Activated naive CD8-positive, alpha-beta T cell treated with anti-CD3 and anti-CD28 coated beads, Interleukin-2, amount 10 ng/mL, durations not matched to agents 7 days and 5 days (primary cell): ENCODE data around the gene MALT1. TPM values are rescaled to one million over a fixed set of nuclear protein-coding genes. Genes with fewer than 3 reads are reported as not detected.
A peak's percentile ranks its signal among the peaks of the same experiment; 100 is the strongest.

Experiments
- ATAC-seq: fragments of 150-1000 bp; cut with Tn5 transposase; one replicate; pipeline ENCODE4 v1.10.0; 2021; ENCODE audit warnings: low read depth, moderate library complexity
- POLR2A ChIA-PET: fragments of 350-600 bp; sonication (Branson Sonifier 250); formaldehyde crosslinking; loops from one replicate; lab custom pipeline; 2021; ENCODE audit warnings: antibody characterized with exemption; lab: Charles Lee
- DNase-seq: peaks from one replicate; pipeline ENCODE4 v3.0.0; 2021
- H3K27ac Mint-ChIP-seq: one replicate; pipeline ENCODE4 v1.8.0; 2022; ENCODE audit warnings: mild to moderate bottlenecking, mixed read lengths
- H3K27me3 Mint-ChIP-seq: one replicate; pipeline ENCODE4 v1.8.0; 2022; ENCODE audit warnings: mild to moderate bottlenecking, moderate library complexity, mixed read lengths
- H3K36me3 Mint-ChIP-seq: one replicate; pipeline ENCODE4 v1.8.0; 2021; ENCODE audit warnings: mild to moderate bottlenecking, mixed read lengths
- H3K4me1 Mint-ChIP-seq: one replicate; pipeline ENCODE4 v1.8.0; 2021; ENCODE audit warnings: mixed read lengths
- H3K4me3 Mint-ChIP-seq: one replicate; pipeline ENCODE4 v1.8.0; 2022; ENCODE audit warnings: mild to moderate bottlenecking, moderate library complexity, mixed read lengths
- H3K9me3 Mint-ChIP-seq: one replicate; pipeline ENCODE4 v1.8.0; 2021; ENCODE audit warnings: mixed read lengths
- total RNA-seq, 2 experiments: library from RNA; stranded (reverse); gene quantifications; one replicate each; pipeline ENCODE4 v1.2.3, GENCODE V29; 2021

Gene MALT1
- total RNA-seq, 2 experiments from 2014 or later = 68.6 to 71.6 TPM

GRCh38 chr18:58712930-58713329 is 41.7 kb downstream of the MALT1 start:
- Mint-ChIP-seq H3K27me3 (no peaks in the 10 kb centered on the region), H3K4me3 (no peak overlapping the region), H3K4me1 (peaks cover 42% of the 10 kb centered on the region), H3K36me3 (peaks cover 45% of the 10 kb centered on the region), H3K9me3 (no peaks in the 10 kb centered on the region), H3K27ac (no peak overlapping the region)
- POLR2A ChIA-PET = interaction anchor here (1.6 kb wide), 1 partner anchor 41 kb away, joined by 5 read pairs; the partner anchor contains the start of gene MALT1
- no peak for DNase-seq
- no peak for ATAC-seq

GRCh38 chr18:58714259-58714658 is 43.0 kb downstream of the MALT1 start:
- DNase-seq (no peak), ATAC-seq (peak; percentile 43)
- H3K36me3 Mint-ChIP-seq = peaks cover 46% of the 10 kb centered on the region
- peaks cover 47% of the 10 kb centered on the region for H3K4me1 Mint-ChIP-seq
- POLR2A ChIA-PET = no interaction called here
- H3K27ac Mint-ChIP-seq = peak overlapping the region; percentile 95
- no peaks in the 10 kb centered on the region for H3K27me3 Mint-ChIP-seq
- H3K4me3 Mint-ChIP-seq = peak overlapping the region; percentile 62
- H3K9me3 Mint-ChIP-seq = no peaks in the 10 kb centered on the region

- POLR2A ChIA-PET = no interaction called here
- Mint-ChIP-seq H3K4me3 (peak overlapping the region; percentile 12), H3K9me3 (no peaks in the 10 kb centered on the region), H3K36me3 (peaks cover 48% of the 10 kb centered on the region), H3K27me3 (no peaks in the 10 kb centered on the region), H3K27ac (peak overlapping the region; percentile 95), H3K4me1 (peaks cover 48% of the 10 kb centered on the region)
- ATAC-seq = no peak
- DNase-seq = no peak
Measured at GRCh38 chr18:58714821-58715220, 43.6 kb downstream of the MALT1 start.

GRCh38 chr18:58715540-58715939 is 44.3 kb downstream of the MALT1 start:
- Mint-ChIP-seq H3K4me3 (peak overlapping the region; percentile 83), H3K27me3 (no peaks in the 10 kb centered on the region), H3K9me3 (no peaks in the 10 kb centered on the region), H3K4me1 (peaks cover 50% of the 10 kb centered on the region), H3K36me3 (peaks cover 52% of the 10 kb centered on the region), H3K27ac (peak overlapping the region; percentile 95)
- DNase-seq (no peak), ATAC-seq (peak; percentile 23)
- POLR2A ChIA-PET = no interaction called here

- peak overlapping the region; percentile 95 for H3K27ac Mint-ChIP-seq
- DNase-seq = no peak
- H3K9me3 Mint-ChIP-seq = no peaks in the 10 kb centered on the region
- no peaks in the 10 kb centered on the region for H3K27me3 Mint-ChIP-seq
- peak; percentile 88 for ATAC-seq
- peaks cover 51% of the 10 kb centered on the region for H3K36me3 Mint-ChIP-seq
- POLR2A ChIA-PET = interaction anchor here (1.5 kb wide), 1 partner anchor 45 kb away, joined by 7 read pairs; the partner anchor contains the start of gene MALT1
- peaks cover 47% of the 10 kb centered on the region for H3K4me1 Mint-ChIP-seq
- peak overlapping the region; percentile 83 for H3K4me3 Mint-ChIP-seq
Measured at GRCh38 chr18:58716060-58716756, 44.9 kb downstream of the MALT1 start.

- H3K36me3 Mint-ChIP-seq = peaks cover 37% of the 10 kb centered on the region
- ATAC-seq = no peak
Measured at GRCh38 chr18:58721566-58722239, 50.4 kb downstream of the MALT1 start.

GRCh38 chr18:58723810-58724602 is 52.7 kb downstream of the MALT1 start:
- DNase-seq (no peak), ATAC-seq (no peak)
- Mint-ChIP-seq H3K36me3 (peaks cover 33% of the 10 kb centered on the region), H3K9me3 (no peaks in the 10 kb centered on the region), H3K27me3 (no peaks in the 10 kb centered on the region), H3K4me3 (no peak overlapping the region), H3K4me1 (peaks cover 8% of the 10 kb centered on the region), H3K27ac (no peak overlapping the region)
- POLR2A ChIA-PET = no interaction called here

More at GRCh38 chr18:58721566-58722239, 50.4 kb downstream of the MALT1 start:
- Mint-ChIP-seq H3K4me1 (peaks cover 14% of the 10 kb centered on the region), H3K27me3 (no peaks in the 10 kb centered on the region), H3K9me3 (no peaks in the 10 kb centered on the region), H3K4me3 (no peak overlapping the region), H3K27ac (no peak overlapping the region)
- POLR2A ChIA-PET = no interaction called here
- DNase-seq = no peak

GRCh38 chr18:58726671-58727070 is 55.4 kb downstream of the MALT1 start:
- Mint-ChIP-seq H3K9me3 (peaks cover 3% of the 10 kb centered on the region), H3K36me3 (peaks cover 40% of the 10 kb centered on the region), H3K27ac (no peak overlapping the region), H3K27me3 (no peaks in the 10 kb centered on the region), H3K4me3 (no peak overlapping the region), H3K4me1 (peaks cover 4% of the 10 kb centered on the region)
- POLR2A ChIA-PET = no interaction called here
- DNase-seq (no peak), ATAC-seq (no peak)

GRCh38 chr18:58727776-58728500 is 56.7 kb downstream of the MALT1 start:
- no peak overlapping the region for H3K27ac Mint-ChIP-seq

GRCh38 chr18:58728719-58729118 is 57.5 kb downstream of the MALT1 start:
- no peak for ATAC-seq
- Mint-ChIP-seq H3K9me3 (peaks cover 3% of the 10 kb centered on the region), H3K36me3 (peaks cover 38% of the 10 kb centered on the region), H3K4me3 (no peak overlapping the region), H3K4me1 (peaks cover 4% of the 10 kb centered on the region), H3K27ac (no peak overlapping the region), H3K27me3 (no peaks in the 10 kb centered on the region)
- no peak for DNase-seq
- POLR2A ChIA-PET = no interaction called here

More at GRCh38 chr18:58727776-58728500, 56.7 kb downstream of the MALT1 start:
- Mint-ChIP-seq H3K9me3 (peaks cover 3% of the 10 kb centered on the region), H3K4me3 (no peak overlapping the region), H3K36me3 (peaks cover 39% of the 10 kb centered on the region), H3K4me1 (peaks cover 4% of the 10 kb centered on the region), H3K27me3 (no peaks in the 10 kb centered on the region)
- ATAC-seq (no peak), DNase-seq (no peak)
- POLR2A ChIA-PET = no interaction called here

- DNase-seq = no peak
- H3K36me3 Mint-ChIP-seq = peaks cover 47% of the 10 kb centered on the region
- POLR2A ChIA-PET = no interaction called here
- no peak overlapping the region for H3K4me3 Mint-ChIP-seq
- no peaks in the 10 kb centered on the region for H3K27me3 Mint-ChIP-seq
- no peak for ATAC-seq
- H3K9me3 Mint-ChIP-seq = peaks cover 3% of the 10 kb centered on the region
- H3K4me1 Mint-ChIP-seq = peaks cover 4% of the 10 kb centered on the region
- no peak overlapping the region for H3K27ac Mint-ChIP-seq
Measured at GRCh38 chr18:58730618-58731017, 59.4 kb downstream of the MALT1 start.

- POLR2A ChIA-PET = interaction anchor here (0.6 kb wide), 1 partner anchor 74 kb away, joined by 4 read pairs; no protein-coding TSS in a partner anchor
- no peak for ATAC-seq
- H3K27me3 Mint-ChIP-seq = no peaks in the 10 kb centered on the region
- H3K9me3 Mint-ChIP-seq = peaks cover 3% of the 10 kb centered on the region
- H3K36me3 Mint-ChIP-seq = peaks cover 54% of the 10 kb centered on the region
- no peak for DNase-seq
- H3K4me3 Mint-ChIP-seq = no peak overlapping the region
- peaks cover 2% of the 10 kb centered on the region for H3K4me1 Mint-ChIP-seq
- H3K27ac Mint-ChIP-seq = no peak overlapping the region
Measured at GRCh38 chr18:58732471-58732870, 61.2 kb downstream of the MALT1 start.

- POLR2A ChIA-PET = no interaction called here
- H3K4me1 Mint-ChIP-seq = peaks cover 2% of the 10 kb centered on the region
- DNase-seq (no peak), ATAC-seq (no peak)
- H3K4me3 Mint-ChIP-seq = no peak overlapping the region
- H3K27me3 Mint-ChIP-seq = no peaks in the 10 kb centered on the region
- peaks cover 57% of the 10 kb centered on the region for H3K36me3 Mint-ChIP-seq
- no peak overlapping the region for H3K27ac Mint-ChIP-seq
- peaks cover 3% of the 10 kb centered on the region for H3K9me3 Mint-ChIP-seq
Measured at GRCh38 chr18:58733866-58734265, 62.6 kb downstream of the MALT1 start.
